ENCODE results near the gene CAPN9.
"Not testable (repeated sequence)": the region's sequence is repeated elsewhere in the genome, so short reads cannot be mapped to it uniquely, and the experiment has no call there.

The CAPN9 gene

GRCh38 chr1:230747127-230747730 is at the start of gene CAPN9:
TSS of gene CAPN9 (plus strand) at chr1:230747388. CDS start at chr1:230747497, 109 bp downstream.
- no peak for TF ChIP-seq CTCF (IDR thresholded peaks at IDR 0.05; ENCODE audit: borderline replicate concordance, control extremely low read depth, extremely low read depth, insufficient read depth, missing control alignments)
- DNase-seq (ENCODE audit: low spot score) = no peak
- in situ Hi-C loops (cut with MboI; ENCODE audit: low sequenced_read_pairs, unreplicated experiment) = no loop called here

- in situ Hi-C loops (cut with MboI; ENCODE audit: low sequenced_read_pairs, unreplicated experiment) = no loop called here
- TF ChIP-seq CTCF (IDR thresholded peaks at IDR 0.05; ENCODE audit: borderline replicate concordance, control extremely low read depth, extremely low read depth, insufficient read depth, missing control alignments) = no peak
- no peak for DNase-seq (ENCODE audit: low spot score)
Observed at GRCh38 chr1:230698130-230698529, 49.1 kb upstream of the CAPN9 start.

- in situ Hi-C loops (cut with MboI; ENCODE audit: low sequenced_read_pairs, unreplicated experiment); DNase-seq (ENCODE audit: low spot score): not testable (repeated sequence)
Observed at GRCh38 chr1:230698964-230699363, 48.2 kb upstream of the CAPN9 start.

GRCh38 chr1:230699716-230700115 is 47.5 kb upstream of the CAPN9 start:
- no peak for TF ChIP-seq CTCF (IDR thresholded peaks at IDR 0.05; ENCODE audit: borderline replicate concordance, control extremely low read depth, extremely low read depth, insufficient read depth, missing control alignments)
- in situ Hi-C loops (cut with MboI; ENCODE audit: low sequenced_read_pairs, unreplicated experiment) = no loop called here
- no peak for DNase-seq (ENCODE audit: low spot score)

- in situ Hi-C loops (cut with MboI; ENCODE audit: low sequenced_read_pairs, unreplicated experiment) = no loop called here
- no peak for DNase-seq (ENCODE audit: low spot score)
- no peak for TF ChIP-seq CTCF (IDR thresholded peaks at IDR 0.05; ENCODE audit: borderline replicate concordance, control extremely low read depth, extremely low read depth, insufficient read depth, missing control alignments)
Observed at GRCh38 chr1:230700132-230700531, 47.1 kb upstream of the CAPN9 start.

GRCh38 chr1:230701434-230701833 is 45.8 kb upstream of the CAPN9 start:
- no peak for DNase-seq (ENCODE audit: low spot score)
- in situ Hi-C loops (cut with MboI; ENCODE audit: low sequenced_read_pairs, unreplicated experiment) = no loop called here
- TF ChIP-seq CTCF (IDR thresholded peaks at IDR 0.05; ENCODE audit: borderline replicate concordance, control extremely low read depth, extremely low read depth, insufficient read depth, missing control alignments) = no peak

GRCh38 chr1:230701895-230702768 is 45.1 kb upstream of the CAPN9 start:
- in situ Hi-C loops (cut with MboI; ENCODE audit: low sequenced_read_pairs, unreplicated experiment) = no loop called here
- no peak for TF ChIP-seq CTCF (IDR thresholded peaks at IDR 0.05; ENCODE audit: borderline replicate concordance, control extremely low read depth, extremely low read depth, insufficient read depth, missing control alignments)
- no peak for DNase-seq (ENCODE audit: low spot score)

All from GM13976 (cell line).